ENCODE measurements around the gene DMRT1. TPM values are rescaled to one million over a fixed set of nuclear protein-coding genes. Genes with fewer than 3 reads are reported as not detected.

DMRT1 gene
- total RNA-seq, 1 experiment from 2014 or later = not detected

DNA sequence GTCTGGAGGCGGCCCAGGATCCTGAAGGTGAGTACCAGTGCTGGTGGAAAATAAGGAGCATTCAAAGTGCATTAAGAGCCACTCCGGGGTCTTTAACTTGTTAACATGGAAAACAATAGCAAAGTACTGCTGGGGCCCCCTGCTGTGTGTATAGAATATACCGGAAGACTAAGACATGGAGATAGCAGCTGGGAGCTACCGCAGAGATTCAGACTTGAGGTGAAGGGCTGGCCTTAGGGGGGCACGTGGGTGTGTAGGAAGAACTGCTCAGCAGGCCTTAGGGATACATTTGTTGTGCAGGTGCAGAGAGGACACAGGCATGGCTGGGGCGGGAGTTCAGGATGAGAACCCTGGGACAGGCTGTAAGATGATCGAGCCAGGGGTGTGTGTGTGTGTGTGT lies 1.2 kb upstream of the DMRT1 start:
- BruUV-seq (replicated peaks) = no TSS peak
- ChIA-PET CTCF (no interaction called here), POLR2A (ENCODE audit: low non-redundant PET) (no interaction called here)
- Histone ChIP-seq H3K9me3 (ENCODE audit: low read depth, low read length, poor library complexity, severe bottlenecking) (no peaks in the 10 kb centered on the region), H3K4me1 (ENCODE audit: insufficient read depth, low read length, poor library complexity, severe bottlenecking) (no peaks in the 10 kb centered on the region), H3K27ac (ENCODE audit: low read depth, low read length, poor library complexity, severe bottlenecking) (no peak overlapping the region), H3K4me3 (ENCODE audit: low read depth, low read length, poor library complexity, severe bottlenecking) (no peak overlapping the region), H3K27me3 (replicated peaks; ENCODE audit: insufficient read depth, low read depth, low read length, poor library complexity) (peaks cover 49% of the 10 kb centered on the region), H3K36me3 (ENCODE audit: insufficient read depth, low read length, poor library complexity, severe bottlenecking) (no peaks in the 10 kb centered on the region)
- DNase-seq (ENCODE audit: low spot score) = peak; percentile 36
- intact Hi-C loops (cut with micrococcal nuclease; ENCODE audit: unreplicated experiment) = no loop called here
- no peak for TF ChIP-seq EZH2 (IDR thresholded peaks at IDR 0.05; ENCODE audit: borderline replicate concordance, low read depth, low read length, poor library complexity, severe bottlenecking)
- TF ChIP-seq, protein P1, sequence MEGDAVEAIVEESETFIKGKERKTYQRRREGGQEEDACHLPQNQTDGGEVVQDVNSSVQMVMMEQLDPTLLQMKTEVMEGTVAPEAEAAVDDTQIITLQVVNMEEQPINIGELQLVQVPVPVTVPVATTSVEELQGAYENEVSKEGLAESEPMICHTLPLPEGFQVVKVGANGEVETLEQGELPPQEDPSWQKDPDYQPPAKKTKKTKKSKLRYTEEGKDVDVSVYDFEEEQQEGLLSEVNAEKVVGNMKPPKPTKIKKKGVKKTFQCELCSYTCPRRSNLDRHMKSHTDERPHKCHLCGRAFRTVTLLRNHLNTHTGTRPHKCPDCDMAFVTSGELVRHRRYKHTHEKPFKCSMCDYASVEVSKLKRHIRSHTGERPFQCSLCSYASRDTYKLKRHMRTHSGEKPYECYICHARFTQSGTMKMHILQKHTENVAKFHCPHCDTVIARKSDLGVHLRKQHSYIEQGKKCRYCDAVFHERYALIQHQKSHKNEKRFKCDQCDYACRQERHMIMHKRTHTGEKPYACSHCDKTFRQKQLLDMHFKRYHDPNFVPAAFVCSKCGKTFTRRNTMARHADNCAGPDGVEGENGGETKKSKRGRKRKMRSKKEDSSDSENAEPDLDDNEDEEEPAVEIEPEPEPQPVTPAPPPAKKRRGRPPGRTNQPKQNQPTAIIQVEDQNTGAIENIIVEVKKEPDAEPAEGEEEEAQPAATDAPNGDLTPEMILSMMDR (conservative IDR thresholded peaks at IDR 0.05; ENCODE audit: low read depth, low read length) = no peak

DNA sequence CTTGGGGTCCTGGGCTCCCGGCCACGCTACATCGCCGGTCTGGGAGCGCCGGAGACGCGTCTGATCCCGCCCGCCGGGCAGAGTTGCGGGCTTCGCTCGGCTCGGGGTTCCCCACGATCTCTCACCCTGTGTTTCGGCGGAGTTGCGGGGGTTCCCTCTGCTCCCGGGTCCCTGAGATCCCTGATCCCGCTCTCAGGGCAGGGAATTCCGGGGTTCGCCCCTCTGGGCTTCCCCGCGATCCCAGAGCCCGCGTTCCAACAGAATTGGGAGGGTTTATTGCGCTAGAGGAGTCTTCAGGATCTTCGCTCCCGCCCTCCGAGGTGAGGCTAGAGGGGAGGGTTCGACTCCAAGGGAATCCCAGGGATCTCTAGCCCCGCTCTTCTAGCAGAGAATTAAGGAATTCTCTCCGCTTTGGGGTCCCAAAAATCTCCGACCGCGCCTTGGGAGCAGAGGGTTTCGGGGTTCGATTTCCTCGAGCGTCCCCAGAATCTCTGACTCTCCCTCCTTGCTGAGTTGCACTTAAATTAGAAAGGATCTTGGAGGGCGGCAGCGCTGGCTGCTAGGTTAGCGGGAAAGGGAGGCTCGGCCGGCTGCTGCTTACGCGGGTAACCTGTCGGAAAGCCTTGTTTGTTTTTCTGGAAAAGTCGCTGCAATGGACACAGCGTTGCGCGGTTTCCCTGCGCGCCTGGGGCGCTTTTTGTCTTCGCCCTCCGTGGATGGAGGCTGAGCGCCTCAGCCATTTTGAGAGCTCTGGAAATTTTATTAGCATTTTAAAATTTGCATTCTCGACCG lies 1.3 kb downstream of the DMRT1 start:
- intact Hi-C loops (cut with micrococcal nuclease; ENCODE audit: unreplicated experiment) = no loop called here
- Histone ChIP-seq H3K4me3 (ENCODE audit: low read depth, low read length, poor library complexity, severe bottlenecking) (no peak overlapping the region), H3K27me3 (replicated peaks; ENCODE audit: insufficient read depth, low read depth, low read length, poor library complexity) (peaks cover 68% of the 10 kb centered on the region), H3K9me3 (ENCODE audit: low read depth, low read length, poor library complexity, severe bottlenecking) (no peaks in the 10 kb centered on the region), H3K27ac (ENCODE audit: low read depth, low read length, poor library complexity, severe bottlenecking) (no peak overlapping the region), H3K4me1 (ENCODE audit: insufficient read depth, low read length, poor library complexity, severe bottlenecking) (no peaks in the 10 kb centered on the region), H3K36me3 (ENCODE audit: insufficient read depth, low read length, poor library complexity, severe bottlenecking) (no peaks in the 10 kb centered on the region)
- DNase-seq (ENCODE audit: low spot score) = no peak
- POLR2A ChIA-PET (ENCODE audit: low non-redundant PET) = no interaction called here
- no TSS peak for BruUV-seq (replicated peaks)
- TF ChIP-seq, protein P1 (conservative IDR thresholded peaks at IDR 0.05; ENCODE audit: low read depth, low read length) = no peak
- no peak for TF ChIP-seq EZH2 (IDR thresholded peaks at IDR 0.05; ENCODE audit: borderline replicate concordance, low read depth, low read length, poor library complexity, severe bottlenecking)
- CTCF ChIA-PET = no interaction called here

DNA sequence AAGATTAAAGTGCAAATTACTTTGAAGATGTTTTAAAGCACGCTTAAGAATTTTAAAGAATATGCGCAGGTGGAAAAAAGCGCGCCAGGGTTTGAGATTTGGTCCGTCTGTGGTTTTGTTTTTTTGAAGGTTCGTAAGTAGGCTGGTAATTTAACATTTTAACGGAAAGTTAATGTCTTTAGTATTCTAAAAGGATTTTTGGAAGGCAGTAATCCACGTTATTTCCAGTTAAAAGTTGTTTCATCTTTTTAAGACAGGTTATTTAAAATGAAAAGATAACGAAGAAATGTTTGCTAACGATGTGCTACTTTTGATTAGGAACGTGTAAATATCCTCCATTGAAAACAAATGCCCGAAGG lies 1.9 kb downstream of the DMRT1 start:
- ChIA-PET POLR2A (ENCODE audit: low non-redundant PET) (no interaction called here), CTCF (no interaction called here)
- Histone ChIP-seq H3K27me3 (replicated peaks; ENCODE audit: insufficient read depth, low read depth, low read length, poor library complexity) (peaks cover 72% of the 10 kb centered on the region), H3K9me3 (ENCODE audit: low read depth, low read length, poor library complexity, severe bottlenecking) (no peaks in the 10 kb centered on the region), H3K27ac (ENCODE audit: low read depth, low read length, poor library complexity, severe bottlenecking) (no peak overlapping the region), H3K4me1 (ENCODE audit: insufficient read depth, low read length, poor library complexity, severe bottlenecking) (no peaks in the 10 kb centered on the region), H3K36me3 (ENCODE audit: insufficient read depth, low read length, poor library complexity, severe bottlenecking) (no peaks in the 10 kb centered on the region), H3K4me3 (ENCODE audit: low read depth, low read length, poor library complexity, severe bottlenecking) (no peak overlapping the region)
- no TSS peak for BruUV-seq (replicated peaks)
- intact Hi-C loops (cut with micrococcal nuclease; ENCODE audit: unreplicated experiment) = no loop called here
- no peak for DNase-seq (ENCODE audit: low spot score)
- no peak for TF ChIP-seq EZH2 (IDR thresholded peaks at IDR 0.05; ENCODE audit: borderline replicate concordance, low read depth, low read length, poor library complexity, severe bottlenecking)
- TF ChIP-seq, protein P1 (conservative IDR thresholded peaks at IDR 0.05; ENCODE audit: low read depth, low read length) = no peak

Measured in A673 (cell line).